ENCODE data around the gene BNC1. TPM values are rescaled to one million over a fixed set of nuclear protein-coding genes. Genes with fewer than 3 reads are reported as not detected.

Gene BNC1
- total and polyA plus RNA-seq, 2 donors (not counting 1 experiment from before 2014, with no cell fraction given) = 5.7 to 14.2 TPM

DNA sequence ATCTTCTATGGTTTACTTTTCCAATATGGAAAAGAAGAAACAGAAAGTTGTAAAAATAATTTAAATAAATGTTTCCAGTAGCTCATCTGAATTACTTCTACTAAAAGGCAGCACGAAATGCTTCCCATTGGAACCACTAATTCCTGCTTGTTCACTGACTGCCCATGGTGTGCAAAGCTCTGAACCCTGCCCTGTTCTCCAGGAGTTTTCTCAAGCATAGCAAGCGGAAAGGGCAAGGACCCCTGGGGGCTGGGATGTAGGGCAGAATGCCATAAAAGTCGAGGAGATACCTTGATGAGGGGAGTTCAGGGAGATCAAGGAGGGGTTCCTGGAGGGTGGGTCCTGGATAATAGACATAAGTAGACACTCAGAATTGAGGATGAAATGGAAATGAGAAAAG is 35.3 kb upstream of the BNC1 start:
- Histone ChIP-seq H2AFZ (ENCODE audit: low read length) (no peak overlapping the region), H3K9ac (ENCODE audit: insufficient read depth, low read length) (no peak overlapping the region), H3K9me3 (ENCODE audit: control insufficient read depth, insufficient read depth, low read depth, low read length) (no peaks in the 10 kb centered on the region), H3K4me2 (ENCODE audit: extremely low read depth, insufficient read depth, low read length) (no peak overlapping the region), H3K36me3 (ENCODE audit: control insufficient read depth, insufficient read depth, low read length) (no peaks in the 10 kb centered on the region), H3K4me3 (replicated peaks in 1 of 4; ENCODE audit: control extremely low read depth in 1 of 4, insufficient read depth in 1 of 4, low read depth in 3 of 4, low read length in 4 of 4) (no peak overlapping the region), H3K4me1 (ENCODE audit: control insufficient read depth, extremely low read depth, insufficient read depth, low read length) (peaks cover 2% of the 10 kb centered on the region), H3K27me3 (ENCODE audit: control insufficient read depth, insufficient read depth, low read length) (no peaks in the 10 kb centered on the region), H3K79me2 (ENCODE audit: control insufficient read depth, insufficient read depth, low read length) (no peaks in the 10 kb centered on the region), H4K20me1 (ENCODE audit: control insufficient read depth, extremely low read depth, insufficient read depth, low read length) (no peaks in the 10 kb centered on the region), H3K27ac (ENCODE audit: insufficient read depth, low read length) (no peak overlapping the region)
- TF ChIP-seq, protein P1, sequence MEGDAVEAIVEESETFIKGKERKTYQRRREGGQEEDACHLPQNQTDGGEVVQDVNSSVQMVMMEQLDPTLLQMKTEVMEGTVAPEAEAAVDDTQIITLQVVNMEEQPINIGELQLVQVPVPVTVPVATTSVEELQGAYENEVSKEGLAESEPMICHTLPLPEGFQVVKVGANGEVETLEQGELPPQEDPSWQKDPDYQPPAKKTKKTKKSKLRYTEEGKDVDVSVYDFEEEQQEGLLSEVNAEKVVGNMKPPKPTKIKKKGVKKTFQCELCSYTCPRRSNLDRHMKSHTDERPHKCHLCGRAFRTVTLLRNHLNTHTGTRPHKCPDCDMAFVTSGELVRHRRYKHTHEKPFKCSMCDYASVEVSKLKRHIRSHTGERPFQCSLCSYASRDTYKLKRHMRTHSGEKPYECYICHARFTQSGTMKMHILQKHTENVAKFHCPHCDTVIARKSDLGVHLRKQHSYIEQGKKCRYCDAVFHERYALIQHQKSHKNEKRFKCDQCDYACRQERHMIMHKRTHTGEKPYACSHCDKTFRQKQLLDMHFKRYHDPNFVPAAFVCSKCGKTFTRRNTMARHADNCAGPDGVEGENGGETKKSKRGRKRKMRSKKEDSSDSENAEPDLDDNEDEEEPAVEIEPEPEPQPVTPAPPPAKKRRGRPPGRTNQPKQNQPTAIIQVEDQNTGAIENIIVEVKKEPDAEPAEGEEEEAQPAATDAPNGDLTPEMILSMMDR (conservative IDR thresholded peaks at IDR 0.05 in 1 of 2, IDR thresholded peaks at IDR 0.05 in 1 of 2; ENCODE audit: low read depth in 1 of 2, low read length in 2 of 2) = no peak
- TF ChIP-seq EZH2 (IDR thresholded peaks at IDR 0.05; ENCODE audit: low read length, missing control alignments) = no peak
- no peak for DNase-seq (ENCODE audit: low read depth in 2 of 2)

DNA sequence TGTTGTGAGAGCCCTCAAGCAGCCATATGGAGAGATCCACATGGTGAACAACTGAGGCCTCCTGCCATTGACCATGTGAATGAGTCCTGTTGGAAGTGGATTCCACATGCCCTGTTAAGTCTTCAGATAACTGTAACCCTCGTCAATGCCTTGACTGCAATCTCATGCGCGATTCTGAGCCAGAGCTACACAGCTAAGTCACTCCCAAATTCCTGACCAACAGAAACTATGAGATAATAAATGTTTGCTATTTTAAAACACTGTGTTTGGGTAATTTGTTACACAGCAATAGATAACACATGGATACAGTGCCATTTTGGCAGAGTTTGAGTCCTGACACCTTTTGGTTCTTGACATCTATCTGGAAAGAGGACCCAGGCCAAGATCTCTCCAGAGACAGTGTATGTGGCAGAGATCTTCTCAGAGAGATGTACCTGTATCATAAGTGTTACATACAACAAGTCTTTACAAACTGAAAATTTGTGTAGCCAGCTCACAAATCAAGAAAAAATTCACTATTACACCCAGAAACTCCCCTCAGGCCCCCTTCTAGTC is 34.5 kb upstream of the BNC1 start:
- Histone ChIP-seq H3K27me3 (ENCODE audit: control insufficient read depth, insufficient read depth, low read length) (no peaks in the 10 kb centered on the region), H3K36me3 (ENCODE audit: control insufficient read depth, insufficient read depth, low read length) (no peaks in the 10 kb centered on the region), H3K9ac (ENCODE audit: insufficient read depth, low read length) (no peak overlapping the region), H3K4me1 (ENCODE audit: control insufficient read depth, extremely low read depth, insufficient read depth, low read length) (peaks cover 2% of the 10 kb centered on the region), H3K4me3 (replicated peaks in 1 of 4; ENCODE audit: control extremely low read depth in 1 of 4, insufficient read depth in 1 of 4, low read depth in 3 of 4, low read length in 4 of 4) (no peak overlapping the region), H3K4me2 (ENCODE audit: extremely low read depth, insufficient read depth, low read length) (no peak overlapping the region), H2AFZ (ENCODE audit: low read length) (no peak overlapping the region), H3K27ac (ENCODE audit: insufficient read depth, low read length) (no peak overlapping the region), H4K20me1 (ENCODE audit: control insufficient read depth, extremely low read depth, insufficient read depth, low read length) (no peaks in the 10 kb centered on the region), H3K79me2 (ENCODE audit: control insufficient read depth, insufficient read depth, low read length) (no peaks in the 10 kb centered on the region), H3K9me3 (ENCODE audit: control insufficient read depth, insufficient read depth, low read depth, low read length) (no peaks in the 10 kb centered on the region)
- no peak for DNase-seq (ENCODE audit: low read depth in 2 of 2)
- TF ChIP-seq, protein P1 (conservative IDR thresholded peaks at IDR 0.05 in 1 of 2, IDR thresholded peaks at IDR 0.05 in 1 of 2; ENCODE audit: low read depth in 1 of 2, low read length in 2 of 2) = no peak
- no peak for TF ChIP-seq EZH2 (IDR thresholded peaks at IDR 0.05; ENCODE audit: low read length, missing control alignments)

GRCh38 chr15:83318036-83318435 is 33.6 kb upstream of the BNC1 start:
- H3K36me3 ChIP-seq (ENCODE audit: control insufficient read depth, insufficient read depth, low read length) = no peaks in the 10 kb centered on the region
- no peaks in the 10 kb centered on the region for H3K4me1 ChIP-seq (ENCODE audit: control insufficient read depth, extremely low read depth, insufficient read depth, low read length)
- H3K79me2 ChIP-seq (ENCODE audit: control insufficient read depth, insufficient read depth, low read length) = no peaks in the 10 kb centered on the region
- no peak for DNase-seq (ENCODE audit: low read depth in 2 of 2)
- TF ChIP-seq, protein P1 (conservative IDR thresholded peaks at IDR 0.05 in 1 of 2, IDR thresholded peaks at IDR 0.05 in 1 of 2; ENCODE audit: low read depth in 1 of 2, low read length in 2 of 2) = no peak
- no peak for TF ChIP-seq EZH2 (IDR thresholded peaks at IDR 0.05; ENCODE audit: low read length, missing control alignments)
- H3K27me3 ChIP-seq (ENCODE audit: control insufficient read depth, insufficient read depth, low read length) = no peaks in the 10 kb centered on the region
- H3K27ac ChIP-seq (ENCODE audit: insufficient read depth, low read length) = no peak overlapping the region
- no peak overlapping the region for H3K4me3 ChIP-seq (replicated peaks in 1 of 4; ENCODE audit: control extremely low read depth in 1 of 4, insufficient read depth in 1 of 4, low read depth in 3 of 4, low read length in 4 of 4)
- no peak overlapping the region for H3K9ac ChIP-seq (ENCODE audit: insufficient read depth, low read length)
- no peaks in the 10 kb centered on the region for H4K20me1 ChIP-seq (ENCODE audit: control insufficient read depth, extremely low read depth, insufficient read depth, low read length)
- H3K9me3 ChIP-seq (ENCODE audit: control insufficient read depth, insufficient read depth, low read depth, low read length) = no peaks in the 10 kb centered on the region
- no peak overlapping the region for H2AFZ ChIP-seq (ENCODE audit: low read length)
- H3K4me2 ChIP-seq (ENCODE audit: extremely low read depth, insufficient read depth, low read length) = no peak overlapping the region
